HepG2 (cell line): ENCODE measurements around the gene RASA1. TPM values are rescaled to one million over a fixed set of nuclear protein-coding genes. Genes with fewer than 3 reads are reported as not detected.

Experiments used
- HDAC2 ChIP-seq: sonication (generic); formaldehyde crosslinking; IDR thresholded peaks from 2 replicates; pipeline ENCODE4 v1.4.0; 2020; ENCODE audit warnings: missing genetic modification reagents
- HMG20A ChIP-seq: IDR thresholded peaks from 2 replicates; pipeline ENCODE4 v1.6.1; 2016; ENCODE audit warnings: borderline replicate concordance
- HOXA3 ChIP-seq: sonication (generic); formaldehyde crosslinking; IDR thresholded peaks from 2 replicates; pipeline ENCODE4 v1.5.0; 2020; ENCODE audit warnings: missing genetic modification reagents
- MAZ ChIP-seq, 2 experiments: sonication (generic) in 1 of 2; formaldehyde crosslinking in 1 of 2; IDR thresholded peaks; 2 replicates each; pipeline versions ENCODE4 v1.5.0 to v1.6.1; 2012 to 2020; ENCODE audit warnings: low read depth in 2 of 2, mild to moderate bottlenecking in 2 of 2, borderline replicate concordance in 1 of 2, improper control_type of control experiment in 1 of 2, low read length in 1 of 2, missing genetic modification reagents in 1 of 2, moderate library complexity in 1 of 2
- MTF2 ChIP-seq: sonication (generic); formaldehyde crosslinking; IDR thresholded peaks from 2 replicates; pipeline ENCODE4 v1.5.0; 2020; ENCODE audit warnings: missing genetic modification reagents, borderline replicate concordance
- YY1 ChIP-seq: IDR thresholded peaks from 2 replicates; pipeline ENCODE4 v1.6.1; 2011; ENCODE audit warnings: low read length, low read depth, moderate library complexity, mild to moderate bottlenecking; ENCODE audit not compliant: insufficient read depth, insufficient replicate concordance
- ZBTB7B ChIP-seq: sonication (generic); formaldehyde crosslinking; IDR thresholded peaks from 2 replicates; pipeline ENCODE4 v1.4.0; 2020; ENCODE audit warnings: missing genetic modification reagents
- ZFP36 ChIP-seq: fragments of 150-350 bp; IDR thresholded peaks from 2 replicates; pipeline ENCODE4 v1.6.1; 2018; ENCODE audit warnings: borderline replicate concordance, low read length, low read depth; ENCODE audit not compliant: partially characterized antibody
- ZFP90 ChIP-seq: sonication (generic); formaldehyde crosslinking; IDR thresholded peaks from 2 replicates; pipeline ENCODE4 v1.8.0; 2022; ENCODE audit warnings: missing genetic modification reagents, mild to moderate bottlenecking, inconsistent platforms, borderline replicate concordance
- ZNF264 ChIP-seq: sonication (generic); formaldehyde crosslinking; IDR thresholded peaks from 2 replicates; pipeline ENCODE4 v1.4.0; 2020; ENCODE audit warnings: missing genetic modification reagents
- ZNF713 ChIP-seq: sonication (generic); formaldehyde crosslinking; IDR thresholded peaks from 2 replicates; pipeline ENCODE4 v1.4.0; 2020; ENCODE audit warnings: mild to moderate bottlenecking, missing genetic modification reagents
- ZNF879 ChIP-seq: sonication (generic); formaldehyde crosslinking; IDR thresholded peaks from 2 replicates; pipeline ENCODE4 v1.8.1; 2023; ENCODE audit warnings: missing genetic modification reagents
- polyA plus RNA-seq, 8 experiments: library from polyadenylated mRNA; depleted of rRNA in 3 of 8; stranded (reverse) in 7 of 8; unstranded in 1 of 8; fragments of >200 nt; fragmentation: Illumina TruSeq in 4 of 8; extraction: Trizol in 4 of 8; gene quantifications; 2 replicates each; pipeline versions ENCODE4 v1.2.1 to v1.2.3, GENCODE V29; 2011 to 2016; ENCODE audit warnings: low read depth in 4 of 8, missing spikeins in 1 of 8, mixed read lengths in 1 of 8; ENCODE audit not compliant: insufficient read depth in 1 of 8
- total RNA-seq, 5 experiments: library from RNA; depleted of rRNA; stranded (reverse); fragments of >200 nt; fragmentation: Illumina TruSeq; extraction: Trizol; gene quantifications; 2 replicates each; pipeline ENCODE4 v1.2.3, GENCODE V29; 2016; ENCODE audit warnings: low read depth in 1 of 5
- TF ChIP-seq, protein P1 (sequence below): sonication (generic); formaldehyde crosslinking; conservative IDR thresholded peaks from 2 replicates; pipeline ENCODE4 v1.8.0; 2022; ENCODE audit warnings: mild to moderate bottlenecking, moderate library complexity, missing genetic modification reagents
- TF ChIP-seq, protein P2 (sequence below): IDR thresholded peaks from 2 replicates; pipeline ENCODE4 v1.6.1; 2016; ENCODE audit warnings: mild to moderate bottlenecking
- TF ChIP-seq, protein P3 (sequence below): sonication (generic); formaldehyde crosslinking; IDR thresholded peaks from 2 replicates; pipeline ENCODE4 v1.8.1; 2023; ENCODE audit warnings: mild to moderate bottlenecking, missing genetic modification reagents
- TF ChIP-seq, protein P4 (sequence below): sonication (generic); formaldehyde crosslinking; IDR thresholded peaks from 2 replicates; pipeline ENCODE4 v1.4.0; 2020; ENCODE audit warnings: missing genetic modification reagents
- TF ChIP-seq, protein P5 (sequence below): IDR thresholded peaks from 2 replicates; pipeline ENCODE4 v1.6.1; 2018; ENCODE audit warnings: missing genetic modification reagents, mild to moderate bottlenecking, missing compliant biosample characterization
- TF ChIP-seq, protein P6 (sequence below): IDR thresholded peaks from 2 replicates; pipeline ENCODE4 v1.6.1; 2016; ENCODE audit warnings: missing compliant biosample characterization, missing genetic modification reagents, borderline replicate concordance

The RASA1 gene
- total and polyA plus RNA-seq, 2 of the 13 experiments (the other 11 are each of a cell fraction or from before 2014, with no cell fraction given) = 19.5 to 20.5 TPM

DNA sequence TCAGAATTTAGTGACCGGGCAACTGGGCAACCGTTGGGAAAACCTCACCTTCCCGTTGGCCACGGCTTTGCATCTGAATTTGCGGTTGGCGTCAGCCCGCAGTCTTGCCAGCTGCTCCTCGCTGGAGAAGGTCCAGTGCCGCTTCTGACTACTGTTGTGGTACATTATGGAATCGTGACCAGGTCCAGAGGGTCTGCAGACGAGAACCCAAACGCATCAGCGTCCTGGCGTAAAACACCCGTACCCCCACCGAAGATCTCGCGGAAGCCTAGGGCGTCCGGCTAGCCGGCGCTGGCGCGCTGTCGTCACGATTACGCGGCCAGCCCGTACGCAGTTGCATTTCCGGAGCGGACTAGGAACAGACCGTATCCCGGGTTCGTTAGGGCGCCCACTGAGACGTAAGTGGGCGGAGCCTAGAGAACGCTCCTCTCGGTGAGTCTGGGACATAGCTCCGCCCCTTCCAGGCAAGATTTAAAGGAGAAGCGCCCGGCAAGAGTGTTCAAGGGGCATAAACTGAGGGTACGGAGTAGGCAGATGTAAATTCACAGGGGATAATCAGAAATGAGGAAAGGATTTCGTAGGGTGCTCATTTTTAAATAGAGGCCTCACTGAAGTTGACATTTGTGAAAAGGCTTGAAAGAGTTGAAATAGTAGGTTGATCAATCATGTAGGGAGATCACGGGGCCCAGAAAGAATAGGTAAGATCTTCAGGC lies 145.1 kb downstream of the RASA1 start, which contains the start of gene CCNH (continued):
- TF ChIP-seq, protein P1, sequence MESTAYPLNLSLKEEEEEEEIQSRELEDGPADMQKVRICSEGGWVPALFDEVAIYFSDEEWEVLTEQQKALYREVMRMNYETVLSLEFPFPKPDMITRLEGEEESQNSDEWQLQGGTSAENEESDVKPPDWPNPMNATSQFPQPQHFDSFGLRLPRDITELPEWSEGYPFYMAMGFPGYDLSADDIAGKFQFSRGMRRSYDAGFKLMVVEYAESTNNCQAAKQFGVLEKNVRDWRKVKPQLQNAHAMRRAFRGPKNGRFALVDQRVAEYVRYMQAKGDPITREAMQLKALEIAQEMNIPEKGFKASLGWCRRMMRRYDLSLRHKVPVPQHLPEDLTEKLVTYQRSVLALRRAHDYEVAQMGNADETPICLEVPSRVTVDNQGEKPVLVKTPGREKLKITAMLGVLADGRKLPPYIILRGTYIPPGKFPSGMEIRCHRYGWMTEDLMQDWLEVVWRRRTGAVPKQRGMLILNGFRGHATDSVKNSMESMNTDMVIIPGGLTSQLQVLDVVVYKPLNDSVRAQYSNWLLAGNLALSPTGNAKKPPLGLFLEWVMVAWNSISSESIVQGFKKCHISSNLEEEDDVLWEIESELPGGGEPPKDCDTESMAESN (CRISPR knock-in tag) = peak; percentile 75
- TF ChIP-seq ZBTB7B (CRISPR knock-in tag) (peak; percentile 61; the same call in 1 of the 2 replicates), HDAC2 (peak; percentile 76), HMG20A (CRISPR knock-in tag) (0 out of 2 replicates have a peak, but pooled peaks have one; percentile 22), MTF2 (CRISPR knock-in tag) (no peak), HOXA3 (CRISPR knock-in tag) (peak; percentile 99), YY1 (peak; percentile 31), ZNF264 (CRISPR knock-in tag) (peak; percentile 60; the same call in 1 of the 2 replicates), ZFP90 (peak; percentile 30; the same call in 1 of the 2 replicates), ZNF713 (CRISPR knock-in tag) (no peak), ZNF879 (CRISPR knock-in tag) (no peak), MAZ (IDR thresholded peaks at IDR 0.05; ENCODE audit: borderline replicate concordance, low read depth, low read length) (no peak), MAZ (CRISPR knock-in tag; IDR thresholded peaks at IDR 0.05; ENCODE audit: low read depth) (no peak), ZFP36 (no peak)
- TF ChIP-seq, protein P2, sequence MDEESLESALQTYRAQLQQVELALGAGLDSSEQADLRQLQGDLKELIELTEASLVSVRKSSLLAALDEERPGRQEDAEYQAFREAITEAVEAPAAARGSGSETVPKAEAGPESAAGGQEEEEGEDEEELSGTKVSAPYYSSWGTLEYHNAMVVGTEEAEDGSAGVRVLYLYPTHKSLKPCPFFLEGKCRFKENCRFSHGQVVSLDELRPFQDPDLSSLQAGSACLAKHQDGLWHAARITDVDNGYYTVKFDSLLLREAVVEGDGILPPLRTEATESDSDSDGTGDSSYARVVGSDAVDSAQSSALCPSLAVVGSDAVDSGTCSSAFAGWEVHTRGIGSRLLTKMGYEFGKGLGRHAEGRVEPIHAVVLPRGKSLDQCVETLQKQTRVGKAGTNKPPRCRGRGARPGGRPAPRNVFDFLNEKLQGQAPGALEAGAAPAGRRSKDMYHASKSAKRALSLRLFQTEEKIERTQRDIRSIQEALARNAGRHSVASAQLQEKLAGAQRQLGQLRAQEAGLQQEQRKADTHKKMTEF = peak; percentile 61; the same call in 1 of the 2 replicates
- TF ChIP-seq, protein P3, sequence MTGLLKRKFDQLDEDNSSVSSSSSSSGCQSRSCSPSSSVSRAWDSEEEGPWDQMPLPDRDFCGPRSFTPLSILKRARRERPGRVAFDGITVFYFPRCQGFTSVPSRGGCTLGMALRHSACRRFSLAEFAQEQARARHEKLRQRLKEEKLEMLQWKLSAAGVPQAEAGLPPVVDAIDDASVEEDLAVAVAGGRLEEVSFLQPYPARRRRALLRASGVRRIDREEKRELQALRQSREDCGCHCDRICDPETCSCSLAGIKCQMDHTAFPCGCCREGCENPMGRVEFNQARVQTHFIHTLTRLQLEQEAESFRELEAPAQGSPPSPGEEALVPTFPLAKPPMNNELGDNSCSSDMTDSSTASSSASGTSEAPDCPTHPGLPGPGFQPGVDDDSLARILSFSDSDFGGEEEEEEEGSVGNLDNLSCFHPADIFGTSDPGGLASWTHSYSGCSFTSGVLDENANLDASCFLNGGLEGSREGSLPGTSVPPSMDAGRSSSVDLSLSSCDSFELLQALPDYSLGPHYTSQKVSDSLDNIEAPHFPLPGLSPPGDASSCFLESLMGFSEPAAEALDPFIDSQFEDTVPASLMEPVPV = peak; percentile 48; the same call in 1 of the 2 replicates
- TF ChIP-seq, protein P4, sequence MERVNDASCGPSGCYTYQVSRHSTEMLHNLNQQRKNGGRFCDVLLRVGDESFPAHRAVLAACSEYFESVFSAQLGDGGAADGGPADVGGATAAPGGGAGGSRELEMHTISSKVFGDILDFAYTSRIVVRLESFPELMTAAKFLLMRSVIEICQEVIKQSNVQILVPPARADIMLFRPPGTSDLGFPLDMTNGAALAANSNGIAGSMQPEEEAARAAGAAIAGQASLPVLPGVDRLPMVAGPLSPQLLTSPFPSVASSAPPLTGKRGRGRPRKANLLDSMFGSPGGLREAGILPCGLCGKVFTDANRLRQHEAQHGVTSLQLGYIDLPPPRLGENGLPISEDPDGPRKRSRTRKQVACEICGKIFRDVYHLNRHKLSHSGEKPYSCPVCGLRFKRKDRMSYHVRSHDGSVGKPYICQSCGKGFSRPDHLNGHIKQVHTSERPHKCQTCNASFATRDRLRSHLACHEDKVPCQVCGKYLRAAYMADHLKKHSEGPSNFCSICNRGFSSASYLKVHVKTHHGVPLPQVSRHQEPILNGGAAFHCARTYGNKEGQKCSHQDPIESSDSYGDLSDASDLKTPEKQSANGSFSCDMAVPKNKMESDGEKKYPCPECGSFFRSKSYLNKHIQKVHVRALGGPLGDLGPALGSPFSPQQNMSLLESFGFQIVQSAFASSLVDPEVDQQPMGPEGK (CRISPR knock-in tag) = peak; percentile 63
- TF ChIP-seq, protein P5, sequence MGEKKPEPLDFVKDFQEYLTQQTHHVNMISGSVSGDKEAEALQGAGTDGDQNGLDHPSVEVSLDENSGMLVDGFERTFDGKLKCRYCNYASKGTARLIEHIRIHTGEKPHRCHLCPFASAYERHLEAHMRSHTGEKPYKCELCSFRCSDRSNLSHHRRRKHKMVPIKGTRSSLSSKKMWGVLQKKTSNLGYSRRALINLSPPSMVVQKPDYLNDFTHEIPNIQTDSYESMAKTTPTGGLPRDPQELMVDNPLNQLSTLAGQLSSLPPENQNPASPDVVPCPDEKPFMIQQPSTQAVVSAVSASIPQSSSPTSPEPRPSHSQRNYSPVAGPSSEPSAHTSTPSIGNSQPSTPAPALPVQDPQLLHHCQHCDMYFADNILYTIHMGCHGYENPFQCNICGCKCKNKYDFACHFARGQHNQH (CRISPR knock-in tag) = peak; percentile 65; the same call in 1 of the 2 replicates
- TF ChIP-seq, protein P6, sequence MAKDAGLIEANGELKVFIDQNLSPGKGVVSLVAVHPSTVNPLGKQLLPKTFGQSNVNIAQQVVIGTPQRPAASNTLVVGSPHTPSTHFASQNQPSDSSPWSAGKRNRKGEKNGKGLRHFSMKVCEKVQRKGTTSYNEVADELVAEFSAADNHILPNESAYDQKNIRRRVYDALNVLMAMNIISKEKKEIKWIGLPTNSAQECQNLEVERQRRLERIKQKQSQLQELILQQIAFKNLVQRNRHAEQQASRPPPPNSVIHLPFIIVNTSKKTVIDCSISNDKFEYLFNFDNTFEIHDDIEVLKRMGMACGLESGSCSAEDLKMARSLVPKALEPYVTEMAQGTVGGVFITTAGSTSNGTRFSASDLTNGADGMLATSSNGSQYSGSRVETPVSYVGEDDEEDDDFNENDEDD (CRISPR knock-in tag) = peak; percentile 67; the same call in 1 of the 2 replicates
